AG04449 (cell line): ENCODE measurements around the gene ENG.
A peak's percentile ranks its signal among the peaks of the same experiment; 100 is the strongest.

Source experiments
- CTCF ChIA-PET: fragments of 350-600 bp; formaldehyde crosslinking; extraction: SDS; loops from one replicate; lab custom pipeline; 2021; ENCODE audit warnings: antibody characterized with exemption; lab: Yijun Ruan, JAX
- POLR2A ChIA-PET: fragments of 400-600, 350-600 bp; formaldehyde crosslinking; extraction: SDS; loops from one replicate; lab custom pipeline; 2020; ENCODE audit warnings: antibody characterized with exemption, inconsistent platforms; lab: Yijun Ruan, JAX
- DNase-seq: peaks from one replicate; pipeline ENCODE4 v3.0.0-alpha.2; 2010; ENCODE audit warnings: low read depth, low spot score
- H3K4me3 ChIP-seq: 2 replicates; pipeline ENCODE4 v1.5.1; 2011; ENCODE audit warnings: low read depth, mild to moderate bottlenecking, control low read depth, low read length
- CTCF ChIP-seq: IDR thresholded peaks from one replicate; pipeline ENCODE4 v1.5.1; 2011; ENCODE audit warnings: mild to moderate bottlenecking, moderate library complexity, low read length, control low read depth, inconsistent platforms; ENCODE audit not compliant: insufficient read depth; ENCODE audit errors: missing control alignments

Gene ENG

GRCh38 chr9:127809540-127810377 lies 44.7 kb downstream of the ENG start:
- no peak for TF ChIP-seq CTCF
- CTCF ChIA-PET = interaction anchor here (1.3 kb wide), 2 partner anchors 60 to 114 kb away, joined by 3 to 4 read pairs; no protein-coding TSS in a partner anchor
- H3K4me3 ChIP-seq = no peak overlapping the region

GRCh38 chr9:127809002-127809539 lies 45.4 kb downstream of the ENG start:
- TF ChIP-seq CTCF = no peak
- ChIA-PET POLR2A (interaction anchor here (0.7 kb wide), 1 partner anchor 86 kb away, joined by 5 read pairs; no protein-coding TSS in a partner anchor), CTCF (interaction anchor here (1.1 to 1.3 kb wide), 3 partner anchors 61 to 115 kb away, joined by 3 to 4 read pairs (median 3); no protein-coding TSS in a partner anchor)
- H3K4me3 ChIP-seq = no peak overlapping the region
- DNase-seq = no peak

More at GRCh38 chr9:127809540-127810377, 44.7 kb downstream of the ENG start:
- POLR2A ChIA-PET = interaction anchor here (0.7 kb wide), 1 partner anchor 85 kb away, joined by 5 read pairs; no protein-coding TSS in a partner anchor
- no peak for DNase-seq

DNA sequence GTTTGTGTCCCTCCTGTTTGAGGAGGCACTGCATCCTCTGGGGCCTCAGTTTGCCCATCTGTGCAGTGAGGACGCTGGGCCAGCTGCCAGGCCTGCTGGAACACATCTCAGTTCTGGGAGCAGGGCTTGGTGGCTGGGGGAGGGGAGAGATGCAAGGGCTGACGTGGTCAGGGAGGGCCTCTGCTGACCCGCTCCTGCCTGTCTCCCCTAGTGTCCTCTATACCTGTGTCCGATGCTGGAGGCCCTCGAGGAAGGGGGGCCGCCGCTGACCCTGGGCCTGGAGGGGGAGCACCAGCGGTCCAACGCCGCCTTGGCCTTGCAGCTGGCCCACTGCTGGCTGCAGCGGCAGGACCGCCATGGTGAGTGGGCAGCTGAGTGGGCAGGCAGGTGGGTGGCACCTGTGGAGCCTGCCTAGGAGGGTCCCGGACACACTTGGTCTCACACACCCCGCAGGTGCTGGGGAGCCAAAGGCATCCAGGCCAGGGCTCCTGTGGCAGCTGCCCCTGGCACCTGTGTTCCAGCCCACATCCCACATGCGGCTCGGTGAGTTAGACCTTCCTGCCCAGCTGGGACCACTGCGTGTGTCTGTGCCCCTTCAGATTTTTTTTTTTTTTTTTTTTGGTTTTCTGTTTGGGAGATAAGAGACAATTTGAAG lies 46.0 kb downstream of the ENG start:
- TF ChIP-seq CTCF = no peak
- ChIA-PET CTCF (interaction anchor here (1.1 to 1.3 kb wide), 3 partner anchors 62 to 116 kb away, joined by 3 to 4 read pairs (median 3); no protein-coding TSS in a partner anchor), POLR2A (interaction anchor here (0.7 kb wide), 1 partner anchor 86 kb away, joined by 5 read pairs; no protein-coding TSS in a partner anchor)
- no peak overlapping the region for H3K4me3 ChIP-seq
- no peak for DNase-seq

- DNase-seq = no peak
- ChIA-PET POLR2A (no interaction called here), CTCF (interaction anchor here (1.4 to 1.6 kb wide), 2 partner anchors 63 to 72 kb away, joined by 3 to 6 read pairs; partner anchors contain the start of gene TOR2A)
- H3K4me3 ChIP-seq = no peak overlapping the region
- TF ChIP-seq CTCF = no peak
These were observed 47.6 kb downstream of the ENG start for GRCh38 chr9:127806871-127807270.

DNA sequence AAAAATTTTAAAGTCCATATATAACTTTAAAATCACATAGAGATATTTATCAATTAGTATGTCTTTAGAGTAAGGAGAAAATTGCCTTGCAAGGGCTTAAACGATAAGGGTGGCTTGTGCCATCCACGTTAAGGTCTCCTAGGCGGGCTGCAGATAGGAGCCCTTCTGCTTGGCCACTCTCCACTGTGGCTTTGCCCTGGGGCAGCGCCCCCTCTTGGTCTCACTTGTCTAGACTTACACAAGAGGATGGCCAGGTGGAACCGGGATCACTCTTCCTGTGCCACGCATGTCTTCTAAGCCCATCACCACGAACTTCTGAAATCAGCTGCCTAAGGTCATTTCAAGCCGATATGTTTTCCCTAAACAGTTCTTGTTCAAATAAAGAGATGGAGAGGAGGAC lies 48.8 kb downstream of the ENG start:
- H3K4me3 ChIP-seq = no peak overlapping the region
- peak; percentile 45 for TF ChIP-seq CTCF
- ChIA-PET POLR2A (no interaction called here), CTCF (interaction anchor here (0.7 to 2.1 kb wide), 6 partner anchors 11 to 269 kb away, joined by 3 to 6 read pairs (median 4); no protein-coding TSS in a partner anchor)
- no peak for DNase-seq
